GM04503 (cell line): ENCODE measurements around the gene AXIN1.
"Not testable (repeated sequence)": the region's sequence is repeated elsewhere in the genome, so short reads cannot be mapped to it uniquely, and the experiment has no call there.

Experiments
- DNase-seq: peaks from one replicate; pipeline ENCODE4 v3.0.0-alpha.2; 2012; ENCODE audit warnings: low read depth

AXIN1 gene

GRCh38 chr16:333406-334094 is 19.0 kb downstream of the AXIN1 start:
- DNase-seq: no peak

- DNase-seq: not testable (repeated sequence)
Observed at GRCh38 chr16:331181-331814, 21.2 kb downstream of the AXIN1 start.

GRCh38 chr16:330741-331140 is 21.8 kb downstream of the AXIN1 start:
- no peak for DNase-seq

GRCh38 chr16:325375-326145 is 27.0 kb downstream of the AXIN1 start:
- DNase-seq: no peak

- no peak for DNase-seq
Observed at GRCh38 chr16:324451-325334, 27.8 kb downstream of the AXIN1 start.

- no peak for DNase-seq
Observed at GRCh38 chr16:324201-324450, 28.4 kb downstream of the AXIN1 start.

- no peak for DNase-seq
Observed at GRCh38 chr16:322476-323143, 29.9 kb downstream of the AXIN1 start.

- no peak for DNase-seq
Observed at GRCh38 chr16:321532-321931, 31.0 kb downstream of the AXIN1 start.

GRCh38 chr16:320206-320605 is 32.3 kb downstream of the AXIN1 start:
- no peak for DNase-seq

GRCh38 chr16:318628-319027 is 33.9 kb downstream of the AXIN1 start:
- no peak for DNase-seq

GRCh38 chr16:317583-317982 is 34.9 kb downstream of the AXIN1 start:
- DNase-seq: no peak

- no peak for DNase-seq
Observed at GRCh38 chr16:316741-317464, 35.6 kb downstream of the AXIN1 start.

- no peak for DNase-seq
Observed at GRCh38 chr16:314795-315299, 37.7 kb downstream of the AXIN1 start.

- DNase-seq: no peak
Observed at GRCh38 chr16:314351-314750, 38.2 kb downstream of the AXIN1 start.

- no peak for DNase-seq
Observed at GRCh38 chr16:311725-312124, 40.8 kb downstream of the AXIN1 start.

GRCh38 chr16:309476-309875 is 43.0 kb downstream of the AXIN1 start:
- no peak for DNase-seq

- no peak for DNase-seq
Observed at GRCh38 chr16:307691-308312, 44.7 kb downstream of the AXIN1 start.

- DNase-seq: no peak
Observed at GRCh38 chr16:306911-307370, 45.6 kb downstream of the AXIN1 start.

GRCh38 chr16:305916-306626 is 46.5 kb downstream of the AXIN1 start:
- no peak for DNase-seq
